HFF-Myc (cell line): ENCODE data around the gene DCTD.
A peak's percentile ranks its signal among the peaks of the same experiment; 100 is the strongest.

ENCODE experiments used
- DNase-seq: peaks from one replicate; pipeline ENCODE4 v3.0.0-alpha.2; 2011; ENCODE audit warnings: low read depth; ENCODE audit errors: extremely low read depth
- H3K4me3 ChIP-seq: replicated peaks from 2 replicates; pipeline ENCODE4 v1.5.1; 2011; ENCODE audit warnings: low read depth, mild to moderate bottlenecking, control low read depth, low read length
- CTCF ChIP-seq: IDR thresholded peaks from 2 replicates; pipeline ENCODE4 v1.5.1; 2012; ENCODE audit warnings: mild to moderate bottlenecking, low read depth, low read length, control low read depth; ENCODE audit errors: missing control alignments

Gene DCTD

GRCh38 chr4:182917182-182918043 lies at the start of gene DCTD:
Gene DCTD, minus strand, starts transcription at chr4:182917386. Its CDS starts 1,818 bp downstream, at chr4:182915568.
- peak; percentile 32 for TF ChIP-seq CTCF
- peak within 1 kb of the TSS; percentile 60 for H3K4me3 ChIP-seq
- no peak for DNase-seq

GRCh38 chr4:182960746-182961145 lies 43.6 kb upstream of the DCTD start:
- DNase-seq, result no peak
- TF ChIP-seq CTCF, result no peak
- H3K4me3 ChIP-seq, result no peak overlapping the region

- TF ChIP-seq CTCF, result no peak
- no peak overlapping the region for H3K4me3 ChIP-seq
- no peak for DNase-seq
These were observed 43.0 kb upstream of the DCTD start for GRCh38 chr4:182960228-182960627.

- no peak for DNase-seq
- no peak overlapping the region for H3K4me3 ChIP-seq
- TF ChIP-seq CTCF, result no peak
These were observed 38.2 kb upstream of the DCTD start for GRCh38 chr4:182955411-182955810.

- no peak overlapping the region for H3K4me3 ChIP-seq
- DNase-seq, result no peak
- TF ChIP-seq CTCF, result no peak
These were observed 27.5 kb upstream of the DCTD start for GRCh38 chr4:182944484-182945213.

GRCh38 chr4:182939680-182940079 lies 22.5 kb upstream of the DCTD start:
- TF ChIP-seq CTCF, result no peak
- DNase-seq, result no peak

More at GRCh38 chr4:182939680-182940079, 22.5 kb upstream of the DCTD start:
- H3K4me3 ChIP-seq, result no peak overlapping the region
